Measurements from ENCODE around the gene SLC37A3.
"Not testable (repeated sequence)": the region's sequence is repeated elsewhere in the genome, so short reads cannot be mapped to it uniquely, and the experiment has no call there.

The SLC37A3 gene

DNA sequence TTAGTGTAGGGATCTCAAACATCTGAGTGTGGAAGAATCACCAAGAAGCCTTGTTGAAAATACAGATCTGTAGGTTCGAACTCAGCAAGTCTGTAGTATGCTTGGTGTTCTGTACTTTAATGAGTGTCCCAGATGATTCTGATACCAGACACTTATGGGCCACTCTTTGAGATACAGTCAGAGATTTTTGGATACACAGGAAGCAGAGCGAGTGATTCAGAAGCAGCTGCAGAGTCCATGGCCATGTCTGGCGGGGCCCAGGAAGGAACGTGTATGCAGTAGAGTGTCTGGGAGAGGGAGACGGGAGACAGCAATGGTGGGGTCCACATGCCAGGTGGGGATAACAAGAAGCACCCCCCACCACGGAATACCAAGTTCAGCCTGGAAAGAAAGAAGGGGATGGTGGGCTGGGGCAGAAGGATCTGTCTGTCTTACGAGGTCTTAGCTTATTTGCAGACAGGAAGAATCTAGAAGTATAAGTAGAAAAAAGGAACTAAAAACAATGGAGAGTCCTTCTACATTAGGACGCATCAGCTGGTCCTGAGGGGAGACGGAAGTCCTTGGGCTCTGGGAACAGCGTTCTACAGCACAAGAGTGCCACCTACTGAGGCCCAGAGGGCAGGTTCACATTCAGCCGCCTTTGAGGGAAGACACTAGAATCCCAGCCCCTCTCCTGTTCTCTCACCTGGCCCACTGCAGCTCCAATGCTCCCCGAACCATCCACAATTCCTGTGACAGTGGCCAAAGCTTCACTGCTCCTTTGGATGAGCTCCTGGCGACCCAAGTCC is 55.4 kb downstream of the SLC37A3 start:
- no peak for DNase-seq

DNA sequence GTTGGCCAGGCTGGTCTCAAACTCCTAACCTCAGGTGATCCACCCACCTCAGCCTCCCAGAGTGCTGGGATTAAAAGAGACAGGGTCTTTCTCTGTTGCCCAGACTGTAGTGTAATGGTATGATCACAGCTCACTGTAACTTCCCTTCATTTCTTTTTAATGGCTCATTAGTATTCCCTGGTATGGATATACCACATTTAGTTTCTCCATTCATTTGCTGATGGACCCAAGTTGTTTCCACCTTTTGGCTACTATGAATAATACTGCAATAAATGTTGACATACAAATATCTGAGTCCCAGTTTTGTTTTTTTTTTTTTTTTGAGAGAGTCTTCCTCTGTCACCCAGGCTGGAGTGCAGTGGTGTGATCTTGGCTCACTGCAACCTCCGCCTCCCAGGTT is 59.4 kb downstream of the SLC37A3 start:
- not testable (repeated sequence) for DNase-seq

DNA sequence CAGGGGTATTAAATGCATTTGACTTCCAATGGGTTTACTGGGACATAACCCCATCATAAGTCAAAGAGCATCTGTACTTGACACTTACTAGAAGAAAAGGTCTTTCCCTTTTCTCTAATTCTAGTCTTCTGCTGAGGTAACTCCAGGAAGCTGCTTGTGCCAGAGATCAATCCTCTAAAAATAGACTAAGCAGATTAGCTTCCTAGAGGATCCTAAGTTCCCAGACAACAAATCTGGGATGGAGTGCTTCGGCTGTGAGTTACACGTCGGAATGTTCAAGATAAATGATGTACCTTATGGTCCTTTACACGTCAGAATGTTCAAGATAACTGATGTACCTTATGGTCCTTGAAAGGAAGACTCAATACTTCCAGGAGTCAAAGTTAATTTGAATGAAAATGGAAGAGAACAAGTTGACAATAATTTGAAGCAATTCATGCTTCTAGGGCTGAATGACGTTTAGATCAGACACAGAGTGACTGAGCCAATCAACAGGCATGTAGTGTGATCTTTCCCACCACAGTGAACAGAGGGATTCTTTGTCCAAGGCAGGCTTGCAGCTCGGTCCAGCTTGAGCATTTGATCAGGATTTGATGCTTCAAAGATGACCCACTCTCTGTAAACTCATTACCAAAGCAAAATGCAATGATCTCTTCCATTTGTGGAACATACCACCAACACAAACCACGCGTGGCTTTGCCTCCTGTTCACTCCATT is 63.8 kb downstream of the SLC37A3 start:
- no peak for DNase-seq

DNA sequence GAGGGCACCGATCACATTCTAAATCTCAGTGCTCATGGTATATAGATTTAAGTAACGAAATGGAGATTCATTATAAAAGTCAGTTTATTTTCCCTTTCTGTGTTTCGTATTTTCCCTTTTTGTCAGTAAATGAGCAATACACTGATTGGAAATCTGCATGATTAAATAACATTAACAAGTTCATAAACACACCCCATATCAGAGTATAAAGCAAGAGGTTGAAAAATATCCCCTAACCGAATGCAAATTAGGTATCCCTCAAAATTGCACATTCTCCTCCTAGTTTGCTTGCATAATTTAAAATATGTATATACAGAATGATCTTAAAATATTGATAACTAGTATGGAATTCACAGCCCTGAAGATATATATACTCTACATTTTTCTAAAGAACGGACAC is 64.6 kb downstream of the SLC37A3 start:
- DNase-seq = no peak

DNA sequence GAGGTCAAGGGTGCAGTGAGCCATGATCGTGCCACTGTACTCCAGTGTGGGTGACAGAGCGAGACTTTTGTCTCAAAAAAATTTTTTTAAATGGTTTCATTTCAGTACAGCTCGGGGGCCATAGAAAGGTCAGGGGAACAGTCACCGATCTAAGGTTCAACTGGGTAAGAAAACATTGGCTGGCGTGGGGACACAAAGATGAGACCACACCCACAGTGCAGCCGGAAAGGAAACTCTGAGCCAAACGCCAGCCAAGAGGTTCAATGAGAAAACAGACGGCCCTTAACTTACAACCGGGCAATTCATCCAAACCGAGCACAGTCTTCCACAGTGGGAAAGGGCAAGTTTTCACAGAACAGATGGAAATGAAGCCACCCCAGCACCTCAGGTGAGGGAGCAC is 65.1 kb downstream of the SLC37A3 start:
- no peak for DNase-seq

DNA sequence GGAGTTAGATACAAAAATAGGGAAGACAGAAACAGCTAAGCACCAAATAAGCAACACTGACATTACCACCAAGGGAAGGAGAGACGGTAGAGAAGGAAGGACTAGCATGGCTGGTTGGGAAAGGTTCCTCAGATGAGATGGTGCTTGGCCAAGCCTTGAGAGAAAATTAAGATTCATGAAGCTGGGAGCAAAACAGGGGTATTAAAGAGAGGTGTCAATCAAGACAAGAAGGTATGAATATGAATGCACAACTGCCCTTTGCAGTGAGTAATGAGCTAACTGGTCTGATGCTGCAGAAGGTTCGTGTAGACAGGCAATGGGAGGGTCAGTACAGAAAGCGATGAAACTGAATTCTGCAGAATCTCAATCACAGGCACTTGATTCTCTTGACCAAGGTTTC is 67.7 kb downstream of the SLC37A3 start:
- no peak for DNase-seq

DNA sequence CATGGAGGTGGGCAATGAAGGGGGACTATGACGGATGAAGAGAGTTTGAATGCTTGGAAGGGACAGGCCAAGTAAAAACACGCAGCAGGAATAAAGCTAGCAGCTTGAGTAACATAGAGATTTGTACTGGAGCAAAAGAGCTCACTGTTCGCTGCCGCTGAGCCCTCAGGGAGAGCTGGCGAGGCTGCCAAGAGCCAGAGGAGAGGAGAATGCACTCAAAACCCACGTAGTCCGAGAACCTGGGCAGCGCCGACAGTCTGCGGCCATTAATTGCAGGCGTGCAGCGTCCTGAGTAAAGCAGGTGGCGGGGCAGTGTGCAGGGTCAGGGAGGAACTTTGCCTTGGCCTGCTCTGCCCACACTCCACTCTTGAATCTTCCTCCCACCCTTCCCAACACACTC is 68.2 kb downstream of the SLC37A3 start:
- DNase-seq = no peak

DNA sequence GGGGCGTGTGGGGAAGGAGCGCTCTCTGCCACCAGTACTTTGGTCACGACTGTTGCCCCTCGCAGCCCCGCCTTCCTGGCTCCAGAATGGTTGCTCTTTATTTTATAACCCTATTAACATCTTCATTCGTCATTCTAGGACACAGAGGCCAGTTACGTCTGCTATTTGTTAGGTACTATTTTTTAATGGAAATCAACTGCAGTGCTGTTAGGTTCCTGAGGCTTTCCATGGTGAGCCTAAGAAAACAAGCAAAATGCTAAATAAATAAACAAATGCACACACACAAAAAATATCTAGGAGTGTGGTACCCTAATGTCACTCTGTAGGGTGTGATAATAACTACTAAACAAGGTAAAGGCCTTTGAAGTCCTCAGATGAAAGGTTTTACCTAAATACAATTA is 71.1 kb downstream of the SLC37A3 start:
- no peak for DNase-seq

DNA sequence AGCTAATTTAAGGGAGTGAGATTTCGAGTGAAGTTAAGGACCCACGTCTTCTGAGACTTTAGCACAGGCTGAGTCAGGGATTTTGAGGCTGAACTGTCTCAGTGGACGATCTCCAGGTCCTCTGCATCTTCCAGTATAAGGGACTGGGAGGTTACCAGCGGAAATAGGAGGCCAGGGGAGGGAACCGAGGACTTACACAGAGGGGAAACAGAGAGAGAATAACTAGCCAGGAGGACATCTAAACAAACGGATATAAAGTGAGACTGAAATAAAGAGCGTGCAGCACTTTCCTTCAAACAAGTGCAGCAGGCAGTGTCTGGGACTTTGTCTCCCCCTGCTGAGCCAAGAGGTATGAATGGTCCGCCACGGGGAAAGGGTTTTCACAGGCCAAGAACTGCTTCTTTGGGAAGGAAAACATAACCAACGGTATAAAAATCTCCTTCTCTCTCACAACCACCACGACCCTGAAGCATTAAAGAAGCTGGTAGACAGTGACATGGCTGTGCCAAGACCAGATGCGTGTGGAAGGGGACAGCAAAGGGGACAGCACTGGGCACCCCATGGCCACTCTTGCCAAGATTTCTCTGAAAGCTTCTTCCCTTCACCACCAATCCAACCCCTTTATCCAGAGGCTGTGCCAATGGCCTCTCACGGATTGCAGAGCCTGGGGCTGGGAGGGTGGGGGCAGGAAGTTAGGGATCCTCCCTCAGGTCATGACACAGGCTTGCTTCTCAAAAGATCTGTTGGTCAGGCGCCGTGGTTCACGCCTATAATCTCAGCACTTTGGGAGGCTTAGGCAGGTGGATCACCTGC is 72.0 kb downstream of the SLC37A3 start:
- DNase-seq = peak; percentile 63

DNA sequence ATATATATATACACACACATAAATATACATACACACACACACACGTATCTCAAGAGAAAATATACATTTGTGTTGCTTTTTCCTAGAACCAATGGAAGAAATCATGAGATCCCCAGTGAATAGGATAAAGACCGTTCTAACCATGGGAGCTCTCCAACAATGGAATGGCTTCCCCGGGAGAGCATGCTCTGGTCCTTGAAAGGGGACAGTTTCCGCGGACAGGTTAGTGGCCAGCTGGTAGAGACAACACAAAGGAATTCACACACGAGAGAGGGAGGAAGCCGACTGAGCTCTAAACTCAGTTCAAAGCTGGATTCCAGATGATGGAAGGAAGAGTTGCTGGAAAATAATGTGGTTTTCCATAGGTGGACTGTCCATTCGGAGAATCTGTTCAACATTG is 72.7 kb downstream of the SLC37A3 start:
- DNase-seq = no peak

DNA sequence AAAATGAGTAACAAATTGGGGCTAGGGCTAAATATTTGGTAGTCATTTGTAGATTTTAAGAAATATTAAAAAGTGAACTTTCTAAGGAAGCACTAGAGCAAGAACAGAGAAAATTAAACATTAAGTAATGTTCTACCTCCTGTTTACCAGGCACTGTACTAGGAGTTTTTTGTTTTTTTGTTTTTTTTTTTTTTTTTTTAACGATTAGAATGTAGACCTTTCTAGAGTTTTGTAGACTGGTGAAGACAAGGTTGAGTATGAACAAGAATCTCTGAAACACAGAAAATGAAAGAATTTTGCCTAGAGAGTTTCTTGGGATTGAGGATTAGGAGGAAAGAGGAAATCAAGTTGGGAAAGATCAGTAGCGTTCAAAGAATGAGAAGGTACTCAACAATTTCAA is 73.6 kb downstream of the SLC37A3 start:
- no peak for DNase-seq

DNA sequence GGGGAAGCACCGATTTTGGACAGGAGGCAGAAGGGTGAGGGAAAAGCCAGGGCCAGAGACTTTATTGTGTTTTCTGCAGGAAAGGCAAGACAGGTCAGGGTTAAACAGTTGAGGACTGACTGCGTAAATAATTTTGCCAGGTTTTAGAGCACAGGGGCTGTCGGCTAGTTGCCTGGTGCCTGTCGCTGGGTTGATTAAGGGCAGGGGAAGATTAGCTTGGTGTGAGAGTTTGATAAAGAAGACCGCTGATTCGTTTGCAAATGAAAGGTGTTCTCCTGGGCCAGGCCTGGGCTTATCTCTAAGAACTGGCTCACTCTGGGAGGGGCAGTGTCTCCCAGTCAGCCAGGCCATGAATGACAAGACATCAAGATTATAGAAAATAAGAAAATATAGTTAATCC is 75.6 kb downstream of the SLC37A3 start:
- no peak for DNase-seq

DNA sequence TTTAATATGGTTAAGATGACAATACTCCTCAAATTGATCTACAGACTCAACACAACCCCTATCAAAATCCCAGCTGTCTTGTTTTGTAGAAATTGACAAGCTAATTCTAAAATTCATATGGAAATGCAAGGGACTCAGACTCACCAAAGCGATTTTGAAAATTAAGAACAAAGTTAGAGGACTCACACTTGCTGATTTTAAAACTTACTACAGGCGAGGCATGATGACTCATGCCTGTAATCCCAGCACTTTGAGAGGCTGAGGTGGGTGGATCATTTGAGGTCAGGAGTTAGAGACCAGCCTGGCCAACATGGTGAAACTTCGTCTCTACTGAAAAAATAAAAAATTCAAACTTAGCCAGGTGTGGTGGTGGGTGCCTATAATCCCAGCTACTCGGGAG is 78.3 kb downstream of the SLC37A3 start:
- DNase-seq = not testable (repeated sequence)

DNA sequence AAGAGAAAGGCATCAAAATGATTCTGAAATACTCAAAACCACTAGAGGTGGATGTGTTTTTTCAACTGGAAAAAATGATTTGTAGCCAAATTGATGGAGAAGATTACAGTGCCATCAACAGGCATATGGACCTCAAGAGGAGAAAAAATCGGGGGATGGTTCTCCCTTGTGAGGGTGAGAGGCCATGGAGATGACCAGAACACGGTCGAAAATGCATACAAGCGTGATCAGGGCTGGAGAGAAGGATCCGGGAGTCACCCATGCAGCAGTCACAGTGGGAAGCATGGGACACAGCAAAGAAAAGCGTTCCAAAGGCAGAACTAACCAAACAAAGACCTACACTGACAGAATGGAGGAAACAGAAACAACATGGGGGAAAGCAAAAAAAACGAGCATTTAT is 80.3 kb downstream of the SLC37A3 start:
- no peak for DNase-seq

DNA sequence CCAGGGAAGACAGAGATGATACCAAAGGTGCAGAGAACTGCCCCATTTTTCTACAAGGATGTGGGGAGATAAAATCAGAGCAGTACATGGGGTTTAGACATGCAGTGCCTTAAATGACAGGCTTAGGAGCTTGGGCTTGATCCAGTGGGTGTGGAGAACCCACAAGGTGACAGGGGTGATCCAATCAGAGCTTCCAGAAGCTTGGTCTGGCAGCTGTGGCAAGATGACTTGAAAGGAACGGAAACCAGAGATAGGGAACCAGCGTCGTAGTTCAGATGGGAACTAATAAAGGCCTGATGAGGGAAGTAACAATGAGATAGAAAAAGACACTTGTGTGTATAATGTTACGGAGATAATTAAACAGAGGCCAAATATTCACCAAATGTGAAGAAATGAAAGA is 80.7 kb downstream of the SLC37A3 start:
- DNase-seq = no peak

DNA sequence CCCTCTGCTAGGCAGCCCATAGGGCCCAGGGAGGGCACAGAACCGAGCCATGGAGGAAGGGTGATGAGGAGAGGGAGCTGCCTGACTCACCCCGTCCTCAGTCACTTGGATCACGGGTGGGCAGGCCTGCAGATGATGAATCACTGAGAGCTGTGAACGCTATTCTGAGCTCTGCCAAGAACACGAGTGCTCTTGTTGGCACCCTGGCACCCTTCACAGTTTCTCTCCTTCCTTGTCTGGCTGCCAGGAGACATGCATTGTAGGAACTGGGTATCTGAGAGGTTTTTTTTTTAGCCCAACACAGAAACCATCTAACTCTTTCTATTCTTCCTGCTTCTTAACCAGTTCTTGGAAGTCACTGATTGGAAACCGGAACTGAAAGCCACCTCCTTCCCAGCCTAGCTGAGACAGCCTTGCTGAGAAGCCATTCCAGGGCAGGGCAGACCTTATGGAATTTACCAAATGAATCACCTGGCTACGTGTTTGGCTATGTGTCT is 82.1 kb downstream of the SLC37A3 start:
- DNase-seq = no peak

DNA sequence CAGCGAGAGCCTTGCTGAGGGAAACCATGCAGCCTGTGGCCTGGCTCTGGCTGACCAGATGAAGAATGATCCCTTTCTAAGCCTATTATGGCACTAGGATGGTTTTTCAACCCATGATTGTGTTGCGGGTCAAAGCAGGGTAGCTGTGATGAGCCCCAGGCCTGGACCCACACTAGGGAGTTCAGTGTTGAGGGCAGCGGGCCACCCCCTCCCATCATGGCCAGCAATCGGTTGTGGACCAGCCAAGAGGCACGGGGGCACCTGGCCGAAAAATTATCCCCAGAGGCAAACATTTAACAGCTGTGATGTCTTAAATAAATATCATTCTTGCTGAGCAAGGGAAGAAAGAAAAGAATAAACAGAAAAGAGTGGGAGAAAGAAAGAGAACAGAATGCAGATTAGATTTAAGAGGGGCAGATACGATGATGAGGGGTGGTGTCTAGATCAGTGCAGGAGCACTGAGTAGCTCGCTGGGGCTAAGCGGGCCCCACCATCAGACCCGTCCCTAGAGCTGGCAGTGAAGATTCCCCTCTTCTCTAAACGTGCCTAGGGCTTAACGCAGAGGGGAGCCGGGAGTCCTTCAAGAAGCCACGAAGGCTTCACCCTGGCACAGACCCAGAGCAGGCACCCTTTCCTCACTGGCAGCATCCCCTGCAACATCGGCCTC is 82.7 kb downstream of the SLC37A3 start:
- no peak for DNase-seq

DNA sequence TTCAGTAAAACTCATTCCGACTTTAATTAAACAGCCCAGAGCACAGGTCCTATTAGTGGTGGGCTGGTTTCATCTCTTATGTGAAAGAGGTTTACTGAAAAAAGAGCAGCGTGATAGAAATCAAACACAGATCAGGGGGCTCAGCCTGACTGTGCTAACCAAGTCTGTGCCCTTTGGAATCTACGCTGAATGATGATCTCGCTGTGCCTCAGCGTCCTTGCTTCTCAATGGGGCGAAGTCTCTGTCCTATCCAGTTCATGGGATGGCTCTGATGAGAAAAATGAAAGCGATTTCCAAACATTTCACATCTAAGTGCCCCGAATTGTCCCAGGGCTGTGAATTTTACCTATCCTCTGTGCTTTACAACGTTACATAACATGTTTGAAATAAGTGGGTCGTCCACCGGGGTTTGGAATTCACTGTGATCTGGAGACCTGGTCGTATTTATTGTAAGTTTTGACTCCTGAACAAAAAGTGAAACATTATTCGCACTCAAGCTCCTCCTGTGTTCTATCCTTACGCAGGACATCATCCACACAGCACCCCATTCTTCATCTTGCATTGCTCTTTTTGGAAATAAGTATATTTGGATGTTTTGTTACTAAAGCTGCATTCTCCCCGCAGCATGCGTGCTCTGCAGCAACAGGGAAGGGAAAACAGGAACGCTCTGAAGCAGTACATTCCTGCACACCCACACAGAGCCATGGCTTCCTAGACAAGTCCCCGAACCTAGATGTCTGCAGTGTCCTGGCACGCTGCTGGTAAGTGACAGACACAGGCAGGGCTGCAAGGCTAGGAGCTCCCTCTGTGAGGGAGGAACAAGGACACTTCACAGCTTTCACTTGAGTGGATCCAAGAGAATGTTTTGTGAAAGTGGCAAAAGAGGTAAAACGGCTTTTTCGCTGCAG is 83.5 kb downstream of the SLC37A3 start:
- no peak for DNase-seq

DNA sequence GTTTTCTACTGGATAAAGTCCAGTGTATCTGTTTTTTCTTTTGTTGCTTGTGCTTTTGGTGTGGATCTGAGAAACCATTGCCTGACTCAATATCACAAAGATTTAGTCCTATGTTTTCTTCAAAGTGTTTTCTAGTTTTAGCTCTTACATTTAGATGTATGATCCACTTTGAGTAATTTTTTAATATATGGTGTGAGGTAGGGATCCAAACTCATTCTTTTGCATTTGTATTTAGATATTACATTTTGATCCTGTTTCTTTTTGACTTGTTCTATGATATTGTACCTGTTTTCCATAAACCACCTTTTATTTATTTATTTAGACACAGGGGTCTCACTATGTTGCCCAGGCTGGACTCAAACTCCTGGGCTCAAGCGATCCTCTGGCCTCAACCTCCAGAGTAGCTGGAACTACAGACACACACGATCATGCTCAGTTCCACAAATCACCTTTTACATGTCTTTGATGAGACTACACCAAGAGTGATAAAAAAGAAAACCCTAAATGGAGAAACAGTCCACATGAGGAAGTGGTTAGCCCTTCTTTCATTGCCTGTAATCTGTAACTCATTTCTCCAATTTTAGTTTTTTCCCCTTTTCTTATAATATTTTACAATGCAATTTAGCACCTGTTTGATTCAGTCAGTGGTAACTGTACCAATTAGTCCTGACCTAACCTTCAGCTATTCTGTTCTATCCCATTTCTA is 86.0 kb downstream of the SLC37A3 start:
- no peak for DNase-seq

DNA sequence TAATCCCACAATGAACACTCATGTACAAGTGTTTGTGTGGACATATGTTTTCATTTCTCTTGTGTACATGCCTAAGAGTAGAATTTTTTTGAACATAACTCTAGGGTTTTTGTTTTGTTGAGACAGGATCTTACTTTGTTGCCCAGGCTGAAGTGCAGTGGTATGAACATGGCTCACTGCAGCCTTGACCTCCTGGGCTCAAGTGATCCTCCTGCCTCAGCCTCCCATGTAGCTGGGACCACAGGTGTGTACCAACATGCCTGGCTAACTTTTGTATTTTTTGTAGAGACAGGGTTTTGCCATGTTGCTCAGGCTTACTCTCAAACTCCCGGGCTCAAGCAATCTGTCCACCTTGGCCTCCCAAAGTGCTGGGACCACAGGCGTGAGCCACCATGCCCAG is 87.2 kb downstream of the SLC37A3 start:
- DNase-seq = not testable (repeated sequence)

DNA sequence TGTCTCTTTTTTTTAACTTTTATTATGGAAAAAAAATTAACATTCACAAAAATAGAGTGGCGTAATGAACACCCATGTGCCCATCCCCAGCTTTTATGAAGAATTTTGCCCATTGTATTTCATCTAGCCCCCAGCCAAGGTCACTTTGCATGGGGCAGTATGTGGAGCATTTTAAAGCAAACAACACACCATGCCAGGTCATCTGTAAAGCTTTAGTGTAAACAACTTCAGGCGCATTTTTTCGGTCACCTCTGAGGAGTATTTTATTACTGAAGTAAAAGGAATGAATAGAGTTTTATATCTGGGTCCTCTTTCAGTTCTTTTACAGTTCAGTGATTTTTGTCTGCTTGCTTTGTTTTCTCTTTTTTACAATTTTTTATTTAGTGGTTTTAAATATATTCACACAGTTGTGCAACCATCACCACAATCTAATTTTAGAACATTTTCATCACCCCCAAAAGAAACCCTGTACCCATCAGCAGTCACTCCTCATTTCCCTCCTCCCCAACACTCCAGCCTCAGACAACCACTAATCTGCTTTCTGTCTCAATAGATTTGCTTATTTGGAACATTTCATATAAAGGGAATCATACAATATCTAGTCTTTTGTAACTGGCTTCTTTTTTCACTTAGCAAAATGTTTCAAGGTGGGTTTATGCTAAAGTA is 87.9 kb downstream of the SLC37A3 start:
- no peak for DNase-seq

Measured in activated CD8-positive, alpha-beta memory T cell treated with anti-CD3 and anti-CD28 coated beads, Interleukin-2, amount 50 U/mL, for 48 hours (primary cell).